ENCODE measurements around the gene NMNAT3.

Gene NMNAT3

DNA sequence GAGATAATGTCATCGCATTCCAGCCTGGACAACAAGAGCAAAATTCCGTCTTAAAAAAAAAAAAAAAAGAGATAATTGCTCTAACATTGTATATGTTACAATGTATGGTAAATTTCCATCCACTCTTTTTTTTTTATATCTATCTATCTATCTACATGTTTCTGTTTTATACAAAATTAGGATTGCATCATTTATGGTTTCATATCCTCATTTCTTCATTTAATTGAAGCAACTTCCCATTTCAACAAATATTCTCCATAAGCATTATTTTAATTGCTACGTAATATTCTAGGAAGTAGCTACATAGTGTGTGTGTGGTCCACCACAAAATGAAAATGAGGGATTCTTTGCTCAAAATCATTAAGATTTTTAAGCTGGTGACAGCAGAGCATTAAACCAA, 156.6 kb downstream of the NMNAT3 start:
- DNase-seq (ENCODE audit: low read depth) = no peak

DNA sequence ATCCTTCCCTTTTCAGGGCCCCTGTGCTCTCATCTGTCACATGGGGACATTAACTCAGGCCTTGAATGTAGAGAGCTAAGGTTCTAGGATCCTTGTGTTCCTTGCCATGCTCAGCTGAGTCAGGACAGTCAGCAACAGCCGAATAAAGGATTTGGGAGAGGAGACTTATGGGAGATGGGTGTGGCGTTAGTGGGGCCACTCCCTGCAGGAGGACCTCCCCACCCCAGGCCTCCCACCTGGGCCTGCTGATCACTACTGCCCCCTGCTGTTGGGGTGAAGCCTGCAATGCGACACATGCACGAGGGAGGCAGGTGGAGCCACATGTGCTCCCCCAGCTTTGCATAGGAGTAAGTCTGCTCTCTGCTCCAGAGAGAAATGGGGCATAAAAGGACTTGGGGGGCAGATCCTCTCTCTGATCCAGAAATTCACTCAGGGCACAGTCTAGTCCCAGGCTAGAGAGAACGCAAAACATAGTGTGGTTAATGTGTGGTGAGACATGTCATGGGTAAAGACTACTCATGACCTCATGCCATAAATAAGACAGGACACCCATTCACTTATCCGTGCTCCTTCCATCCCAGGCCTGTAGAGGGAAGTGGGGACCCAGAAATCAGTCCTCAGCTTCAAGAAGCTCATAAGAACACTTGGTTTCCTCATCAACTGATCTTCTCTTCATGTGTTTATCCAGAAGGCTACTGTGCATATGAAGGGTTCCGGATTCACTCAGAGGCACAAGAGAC, 157.6 kb downstream of the NMNAT3 start:
- DNase-seq (ENCODE audit: low read depth) = no peak

- no peak for DNase-seq (ENCODE audit: low read depth)
Observed at GRCh38 chr3:139518926-139519842, 158.6 kb downstream of the NMNAT3 start.

DNA sequence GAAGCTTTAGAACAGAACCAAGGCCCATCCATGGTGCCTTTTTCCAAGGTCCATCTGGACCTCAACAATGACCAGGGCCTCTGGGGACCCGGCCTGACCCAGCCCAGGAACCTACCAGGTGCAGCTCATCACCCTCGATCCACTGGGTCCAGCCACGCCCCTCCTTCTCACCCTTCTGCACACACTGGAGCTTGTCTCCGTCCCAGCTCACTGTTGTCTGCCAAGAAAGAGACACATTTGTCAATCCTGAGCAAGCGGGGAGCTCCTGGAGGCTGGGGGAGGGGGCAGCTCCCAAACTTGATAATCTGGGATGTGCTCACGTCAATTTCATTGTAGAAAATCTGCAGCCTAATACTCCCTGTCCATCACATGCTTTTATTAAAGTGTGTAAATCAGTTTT, 159.5 kb downstream of the NMNAT3 start:
- DNase-seq (ENCODE audit: low read depth) = no peak

DNA sequence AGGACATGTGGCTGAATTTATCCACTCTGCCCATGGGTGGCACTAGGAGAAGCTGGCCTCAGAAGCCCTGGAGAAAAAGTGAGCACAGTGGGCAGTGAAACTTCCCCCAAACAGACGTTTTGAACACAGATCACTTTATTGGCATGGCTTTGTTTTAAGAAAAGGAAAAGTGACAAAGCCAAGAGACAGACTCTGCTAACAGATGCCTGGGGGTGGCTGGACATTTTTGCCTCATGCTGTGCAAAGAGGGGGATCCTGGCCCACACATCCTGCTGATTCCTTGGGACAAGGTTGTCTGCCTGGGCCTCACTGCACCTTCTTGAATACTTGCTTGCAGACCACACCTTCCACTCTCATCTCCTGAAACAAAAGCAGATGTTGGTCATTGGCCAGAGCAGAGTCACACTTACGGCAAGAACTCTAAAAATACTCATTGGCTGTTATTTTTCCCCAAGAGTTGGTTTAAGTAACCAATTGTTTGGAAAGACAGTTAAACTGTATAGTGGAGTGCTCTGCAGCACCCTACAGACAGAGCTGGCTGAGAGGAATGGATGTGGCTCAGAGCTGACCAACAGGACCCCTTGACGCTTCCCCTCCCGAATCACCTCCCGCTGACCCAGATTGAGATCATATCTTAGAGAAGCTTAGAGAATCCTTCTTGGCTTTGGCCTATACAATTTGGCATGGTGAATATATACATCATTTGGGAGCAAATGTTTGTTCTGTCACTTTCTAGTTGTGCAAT, 160.3 kb downstream of the NMNAT3 start:
- DNase-seq (ENCODE audit: low read depth) = no peak

- no peak for DNase-seq (ENCODE audit: low read depth)
Observed at GRCh38 chr3:139514741-139515140, 163.0 kb downstream of the NMNAT3 start.
